Measurements from ENCODE around the gene HDAC7.

The HDAC7 gene

GRCh38 chr12:47789141-47789540 lies 30.6 kb downstream of the HDAC7 start:
- H3K4me3 ChIP-seq (ENCODE audit: low read length): no peak overlapping the region
- no peaks in the 10 kb centered on the region for H3K4me1 ChIP-seq (ENCODE audit: control insufficient read depth, low read length)
- no peaks in the 10 kb centered on the region for H3K9me3 ChIP-seq (ENCODE audit: control insufficient read depth, insufficient read depth, low read length)
- no peak overlapping the region for H3K27ac ChIP-seq (ENCODE audit: low read depth, low read length)
- H3K36me3 ChIP-seq (ENCODE audit: control insufficient read depth, low read length): peaks cover 98% of the 10 kb centered on the region
- no peaks in the 10 kb centered on the region for H3F3A ChIP-seq (ENCODE audit: control insufficient read depth, insufficient read depth)
- H3K4me2 ChIP-seq (ENCODE audit: low read length): no peak overlapping the region
- no peaks in the 10 kb centered on the region for H3K79me2 ChIP-seq (ENCODE audit: control insufficient read depth, low read length)
- no peaks in the 10 kb centered on the region for H3K9me2 ChIP-seq (replicated peaks; ENCODE audit: control insufficient read depth, low read length)
- no peaks in the 10 kb centered on the region for H3K27me3 ChIP-seq (ENCODE audit: control insufficient read depth, low read length)
- no peaks in the 10 kb centered on the region for H4K20me1 ChIP-seq (ENCODE audit: control insufficient read depth, insufficient read depth, low read depth, low read length)
- TF ChIP-seq CTCF (IDR thresholded peaks at IDR 0.05; ENCODE audit: low read depth, low read length, poor library complexity, severe bottlenecking) (no peak), EZH2phosphoT487 (IDR thresholded peaks at IDR 0.05; ENCODE audit: borderline replicate concordance, low read length) (no peak)

GRCh38 chr12:47787596-47788319 lies 31.9 kb downstream of the HDAC7 start:
- TF ChIP-seq CTCF (IDR thresholded peaks at IDR 0.05; ENCODE audit: low read depth, low read length, poor library complexity, severe bottlenecking) (no peak), EZH2phosphoT487 (IDR thresholded peaks at IDR 0.05; ENCODE audit: borderline replicate concordance, low read length) (no peak)
- Histone ChIP-seq H4K20me1 (ENCODE audit: control insufficient read depth, insufficient read depth, low read depth, low read length) (no peaks in the 10 kb centered on the region), H3F3A (ENCODE audit: control insufficient read depth, insufficient read depth) (no peaks in the 10 kb centered on the region), H3K27ac (ENCODE audit: low read depth, low read length) (no peak overlapping the region), H3K27me3 (ENCODE audit: control insufficient read depth, low read length) (no peaks in the 10 kb centered on the region), H3K9me3 (ENCODE audit: control insufficient read depth, insufficient read depth, low read length) (no peaks in the 10 kb centered on the region), H3K4me3 (ENCODE audit: low read length) (no peak overlapping the region), H3K9me2 (replicated peaks; ENCODE audit: control insufficient read depth, low read length) (no peaks in the 10 kb centered on the region), H3K4me2 (ENCODE audit: low read length) (no peak overlapping the region), H3K4me1 (ENCODE audit: control insufficient read depth, low read length) (no peaks in the 10 kb centered on the region), H3K36me3 (ENCODE audit: control insufficient read depth, low read length) (peaks cover 98% of the 10 kb centered on the region), H3K79me2 (ENCODE audit: control insufficient read depth, low read length) (no peaks in the 10 kb centered on the region)

GRCh38 chr12:47786662-47787280 lies 32.9 kb downstream of the HDAC7 start:
- H3K36me3 ChIP-seq (ENCODE audit: control insufficient read depth, low read length): peaks cover 100% of the 10 kb centered on the region

More at GRCh38 chr12:47786662-47787280, 32.9 kb downstream of the HDAC7 start:
- Histone ChIP-seq H3K9me3 (ENCODE audit: control insufficient read depth, insufficient read depth, low read length) (no peaks in the 10 kb centered on the region), H3K4me2 (ENCODE audit: low read length) (no peak overlapping the region), H3K79me2 (ENCODE audit: control insufficient read depth, low read length) (no peaks in the 10 kb centered on the region), H4K20me1 (ENCODE audit: control insufficient read depth, insufficient read depth, low read depth, low read length) (no peaks in the 10 kb centered on the region), H3K27ac (ENCODE audit: low read depth, low read length) (no peak overlapping the region), H3K27me3 (ENCODE audit: control insufficient read depth, low read length) (no peaks in the 10 kb centered on the region), H3K4me3 (ENCODE audit: low read length) (no peak overlapping the region), H3F3A (ENCODE audit: control insufficient read depth, insufficient read depth) (no peaks in the 10 kb centered on the region; the same call in 1 of the 2 replicates), H3K9me2 (replicated peaks; ENCODE audit: control insufficient read depth, low read length) (no peaks in the 10 kb centered on the region), H3K4me1 (ENCODE audit: control insufficient read depth, low read length) (no peaks in the 10 kb centered on the region)
- TF ChIP-seq EZH2phosphoT487 (IDR thresholded peaks at IDR 0.05; ENCODE audit: borderline replicate concordance, low read length): no peak
- no peak for TF ChIP-seq CTCF (IDR thresholded peaks at IDR 0.05; ENCODE audit: low read depth, low read length, poor library complexity, severe bottlenecking)
